GM21390 (cell line): ENCODE data around the gene CLN5.
"Not testable (repeated sequence)": the region's sequence is repeated elsewhere in the genome, so short reads cannot be mapped to it uniquely, and the experiment has no call there.

ENCODE experiments used
- ATAC-seq: cut with Tn5 transposase; IDR thresholded peaks from one replicate; pipeline ENCODE4 v1.9.1; 2021; ENCODE audit not compliant: unreplicated experiment

The CLN5 gene

DNA sequence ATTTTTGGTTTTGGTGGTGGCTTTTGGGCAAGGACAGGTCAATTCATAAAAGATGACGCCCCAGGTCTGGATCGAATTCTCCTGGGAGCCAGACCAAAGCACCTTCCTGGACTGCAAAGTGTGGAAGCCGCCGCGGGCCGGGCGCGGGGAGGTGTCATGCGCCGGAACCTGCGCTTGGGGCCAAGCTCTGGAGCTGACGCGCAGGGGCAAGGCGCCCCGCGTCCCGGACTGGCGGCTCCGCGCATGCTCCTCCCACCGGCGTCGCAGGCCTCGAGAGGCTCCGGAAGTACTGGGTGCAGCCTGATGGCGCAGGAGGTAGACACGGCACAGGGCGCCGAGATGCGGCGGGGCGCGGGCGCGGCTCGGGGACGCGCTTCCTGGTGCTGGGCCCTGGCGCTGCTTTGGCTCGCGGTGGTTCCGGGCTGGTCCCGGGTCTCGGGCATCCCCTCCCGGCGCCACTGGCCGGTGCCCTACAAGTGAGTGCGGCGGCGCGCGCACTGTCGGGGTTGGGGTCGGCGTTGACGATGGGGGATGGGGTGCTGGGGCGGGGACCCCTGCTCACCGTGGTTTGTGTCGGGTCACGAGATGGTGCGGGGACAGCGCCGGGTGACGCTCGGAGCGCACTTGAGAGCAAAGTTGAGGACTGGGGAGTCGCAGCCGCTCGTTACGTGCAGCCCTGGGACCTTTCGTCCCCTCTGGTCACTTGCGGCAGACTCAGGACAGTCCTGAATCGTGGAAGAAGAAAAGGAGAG is at the start of gene CLN5:
TSS of gene CLN5 (plus strand) at position 286 of the 752 bp plus-strand sequence. CDS start at position 304, 18 bp downstream.
- peak; percentile 96 for ATAC-seq

DNA sequence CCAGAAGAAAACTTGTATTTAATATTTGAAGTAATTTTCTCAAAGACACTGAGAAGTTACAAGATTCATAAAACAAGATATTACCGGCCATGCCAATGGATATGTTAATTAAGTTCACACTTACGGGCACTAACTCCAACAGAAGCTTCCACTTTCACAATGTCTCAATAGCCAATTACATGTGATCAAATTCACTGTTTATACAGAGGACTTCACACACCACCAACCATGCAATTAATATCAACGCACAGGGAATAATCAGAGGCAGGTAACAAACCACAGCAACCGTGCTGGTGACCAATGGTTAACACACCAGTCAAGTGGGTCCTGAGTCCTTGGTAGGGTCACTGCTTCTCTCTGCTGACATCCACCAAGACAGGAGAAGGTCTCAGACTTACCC is 49.5 kb upstream of the CLN5 start:
- no peak for ATAC-seq

- ATAC-seq: no peak
Measured at GRCh38 chr13:76943646-76944045, 48.2 kb upstream of the CLN5 start.

- ATAC-seq: no peak
Measured at GRCh38 chr13:76944456-76944855, 47.4 kb upstream of the CLN5 start.

DNA sequence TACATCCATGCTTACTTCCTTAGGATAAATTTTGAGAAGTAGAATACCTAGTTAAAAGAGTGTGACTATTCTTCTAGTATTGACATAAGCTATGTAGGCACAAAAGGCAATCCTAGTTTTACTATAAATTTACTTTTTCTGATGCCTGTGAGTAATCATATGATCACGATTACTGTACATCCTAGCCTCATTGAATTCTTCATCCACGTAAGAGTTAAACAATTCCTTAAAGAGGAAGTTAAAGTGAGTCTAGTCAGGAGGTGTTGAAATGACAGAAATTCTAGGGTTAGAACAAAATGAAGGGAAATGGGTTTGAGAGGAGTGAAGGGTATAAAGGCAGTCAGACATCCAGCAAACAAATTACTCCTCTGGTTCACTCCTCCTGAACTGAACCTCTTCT is 43.7 kb upstream of the CLN5 start, which contains the start of gene ACOD1:
TSS of gene ACOD1 (plus strand) at position 363 of the 400 bp plus-strand sequence. CDS start 48 bp downstream, outside the sequence.
- no peak for ATAC-seq

DNA sequence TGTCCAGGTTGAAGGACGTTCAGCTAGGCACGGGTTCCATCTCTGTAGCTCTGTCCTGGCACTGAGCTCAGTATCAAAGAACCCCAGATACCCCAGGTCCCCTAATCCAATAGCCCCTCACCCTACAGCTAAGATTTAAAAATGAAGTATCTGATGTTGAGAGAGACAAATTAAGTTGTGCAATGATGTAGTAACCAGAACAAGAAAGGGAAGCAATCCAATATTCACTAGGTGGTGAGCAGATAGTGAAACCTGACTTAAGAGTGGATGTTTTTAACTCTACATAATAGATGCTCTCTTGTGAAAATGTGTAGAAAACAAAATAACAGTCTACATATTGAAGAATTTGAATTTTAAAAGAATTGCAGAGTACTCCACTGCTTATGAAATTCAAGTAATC is 41.8 kb upstream of the CLN5 start:
- ATAC-seq: no peak

DNA sequence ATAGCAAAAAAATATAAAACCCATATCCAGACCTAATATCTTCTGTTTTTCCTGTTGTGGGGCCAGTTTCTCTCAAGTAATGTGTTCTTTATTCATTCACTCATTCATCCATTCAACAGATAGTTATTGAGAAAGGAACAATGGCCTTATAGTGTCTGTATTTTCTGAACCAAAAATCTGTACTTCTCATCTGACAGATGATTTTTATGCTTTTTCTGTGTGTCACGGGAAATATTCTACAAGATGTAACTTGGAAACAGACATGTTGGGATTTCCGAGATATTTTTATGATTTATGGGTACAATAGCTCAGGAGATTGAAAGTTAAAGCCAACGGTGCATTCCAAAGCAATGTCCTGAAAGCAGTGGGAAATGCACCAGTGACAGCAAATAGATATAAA is 37.9 kb upstream of the CLN5 start:
- no peak for ATAC-seq

GRCh38 chr13:76954538-76954937 is 37.3 kb upstream of the CLN5 start:
- no peak for ATAC-seq

GRCh38 chr13:76955193-76955592 is 36.7 kb upstream of the CLN5 start:
- ATAC-seq: no peak

DNA sequence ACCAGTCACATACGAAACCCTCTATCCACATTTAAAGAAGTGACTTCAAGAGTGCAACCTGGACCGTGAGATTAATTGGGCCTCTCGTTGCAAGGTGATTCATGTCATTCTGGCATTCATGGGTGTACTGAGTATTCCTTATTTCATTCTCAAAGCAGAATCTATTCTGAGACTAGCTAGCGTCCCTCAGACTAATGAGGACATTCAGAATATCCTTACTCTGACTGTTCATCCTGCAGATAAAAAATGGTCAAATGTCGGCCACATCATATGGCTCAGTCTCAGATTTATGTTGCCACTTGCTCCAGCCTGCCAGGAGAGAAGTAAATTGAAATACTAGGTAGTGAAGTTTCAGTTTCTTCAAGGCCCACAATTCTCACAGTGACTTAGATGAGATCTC is 36.2 kb upstream of the CLN5 start:
- no peak for ATAC-seq

GRCh38 chr13:76958841-76959432 is 32.9 kb upstream of the CLN5 start:
- ATAC-seq: no peak

DNA sequence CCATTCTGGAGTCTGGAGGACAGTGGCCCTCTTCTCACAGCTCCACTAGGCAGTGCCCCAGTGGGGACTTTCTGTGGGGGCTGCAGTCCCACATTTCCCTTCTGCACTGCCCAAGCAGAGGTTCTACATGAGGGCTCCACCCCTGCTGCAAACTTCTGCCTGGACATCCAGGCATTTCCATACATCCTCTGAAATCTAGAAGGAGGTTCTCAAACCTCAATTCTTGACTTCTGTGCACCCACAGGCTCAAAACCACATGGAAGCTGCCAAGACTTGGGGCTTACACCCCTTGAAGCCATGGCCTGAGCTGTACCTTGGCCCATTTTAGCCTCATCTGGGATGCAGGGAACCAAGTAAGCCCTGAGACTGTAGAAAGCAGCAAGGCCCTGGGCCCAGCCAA is 32.1 kb upstream of the CLN5 start:
- not testable (repeated sequence) for ATAC-seq

DNA sequence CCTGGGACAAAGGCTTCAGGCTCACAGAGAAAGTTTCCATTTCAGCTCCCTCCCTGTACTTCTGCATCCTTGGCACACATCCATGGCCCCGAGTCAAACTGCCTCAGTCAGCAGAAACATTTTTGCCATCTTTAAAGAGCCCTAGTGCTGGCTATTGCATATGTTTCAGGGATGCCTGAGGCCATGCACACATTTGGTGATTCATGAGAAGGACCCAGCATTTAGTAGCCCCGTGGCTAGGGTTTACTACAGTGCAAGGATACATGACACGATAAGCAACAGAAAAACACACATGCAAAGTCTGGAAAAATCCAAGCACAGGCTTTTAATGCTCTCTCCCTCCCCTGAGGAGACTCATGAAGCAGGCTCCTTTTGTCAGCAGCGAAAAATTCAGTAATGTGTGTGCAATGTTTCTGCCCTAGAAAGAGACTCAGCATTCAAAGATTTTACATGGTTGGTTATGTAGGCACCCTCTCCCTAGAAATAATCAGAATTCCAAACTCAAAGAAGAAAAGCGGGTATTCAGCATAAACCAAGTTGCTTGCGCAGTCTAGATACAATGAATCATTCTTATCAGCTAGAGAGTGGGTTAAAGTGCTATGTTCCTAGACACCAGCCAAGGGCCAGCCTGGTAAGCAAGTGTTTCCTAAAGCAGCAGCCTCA is 26.0 kb upstream of the CLN5 start:
- no peak for ATAC-seq

DNA sequence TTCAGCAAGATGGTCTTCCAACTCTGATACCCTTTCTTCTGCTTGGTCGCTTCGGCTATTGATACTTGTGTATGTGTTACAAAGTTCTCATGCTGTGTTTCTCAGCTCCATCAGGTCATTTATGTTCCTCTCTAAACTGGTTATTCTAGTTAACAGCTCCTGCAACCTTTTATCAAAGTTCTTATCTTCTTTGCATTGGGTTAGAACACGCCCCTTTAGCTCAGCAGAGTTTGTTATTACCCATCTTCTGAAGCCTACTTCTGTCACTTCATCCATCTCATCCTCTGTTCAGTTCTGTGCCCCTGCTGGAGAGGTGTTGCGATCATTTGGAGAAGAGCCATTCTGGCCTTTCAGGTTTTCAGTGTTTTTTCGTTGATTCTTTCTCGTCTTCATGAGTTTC is 24.9 kb upstream of the CLN5 start:
- ATAC-seq: no peak

DNA sequence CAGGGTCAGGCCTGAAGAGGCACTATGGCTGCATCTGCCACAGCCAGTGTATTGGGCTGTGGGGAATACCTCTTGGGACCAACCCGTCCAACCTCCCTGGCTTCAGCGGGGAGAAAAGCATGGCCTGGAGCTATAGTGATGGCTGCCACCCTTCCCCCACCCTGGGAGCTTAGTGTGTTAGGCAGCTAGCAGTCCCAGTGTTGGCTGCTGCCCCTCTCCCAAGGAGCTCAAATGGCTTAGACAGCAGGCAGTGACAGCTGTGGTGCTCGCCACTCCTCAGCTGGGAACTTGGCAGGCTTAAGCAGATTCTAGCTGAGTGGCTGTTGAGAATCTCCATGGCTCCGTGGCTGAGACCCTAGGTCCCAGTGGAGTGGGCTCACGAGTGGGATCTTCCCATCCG is 23.8 kb upstream of the CLN5 start:
- ATAC-seq: no peak

GRCh38 chr13:76969488-76970365 is 22.2 kb upstream of the CLN5 start:
- ATAC-seq: no peak

- ATAC-seq: no peak
Measured at GRCh38 chr13:76971215-76971614, 20.7 kb upstream of the CLN5 start.

DNA sequence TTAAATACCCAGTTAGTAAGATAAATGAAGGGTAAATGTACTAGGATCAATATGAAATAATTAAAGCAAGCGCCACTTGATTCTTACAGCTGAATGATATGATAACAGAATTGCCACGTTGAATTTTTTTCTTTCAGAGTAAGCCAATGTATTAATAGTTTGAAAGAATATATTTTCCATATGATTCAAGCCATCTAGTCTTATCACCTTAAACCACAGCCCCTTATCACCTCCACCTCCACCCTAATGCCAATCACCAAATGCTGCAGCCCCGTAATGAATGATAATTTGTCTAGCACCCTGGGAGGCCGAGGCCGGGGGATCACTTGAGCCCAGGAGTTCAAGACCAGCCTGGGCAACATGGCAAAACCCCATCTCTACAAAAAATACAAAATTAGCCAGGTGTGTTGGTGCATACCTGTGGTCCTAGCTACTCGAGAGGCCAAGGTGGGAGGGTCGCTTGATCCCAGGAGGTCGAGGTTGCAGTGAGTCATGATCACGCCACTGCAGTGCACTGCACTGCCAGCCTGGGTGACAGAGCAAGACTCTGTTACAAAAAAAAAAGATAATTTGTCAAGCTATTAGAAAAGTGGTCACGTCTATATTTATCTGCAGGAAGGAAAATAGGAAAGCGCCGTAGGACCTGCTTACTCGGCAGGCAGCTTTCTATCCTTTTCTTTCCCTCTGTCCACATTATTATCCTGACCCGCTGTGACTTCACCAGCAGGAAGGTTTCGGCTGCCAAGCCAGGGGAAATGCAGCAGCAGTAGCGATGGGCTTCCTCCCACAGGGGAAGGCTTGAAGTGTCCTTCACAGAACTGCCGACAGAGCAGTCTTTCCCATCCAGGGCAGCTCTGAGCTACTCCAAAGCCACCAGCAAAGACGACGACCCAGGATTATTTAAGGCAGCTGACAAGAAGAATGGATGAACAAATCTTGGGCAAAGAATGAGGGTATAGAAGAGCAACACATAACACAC is 19.7 kb upstream of the CLN5 start:
- ATAC-seq: no peak

GRCh38 chr13:76973920-76974617 is 17.8 kb upstream of the CLN5 start:
- ATAC-seq: no peak
